Gastrocnemius medialis (tissue), 4 donors: ENCODE measurements around the gene LIN7C. TPM values are rescaled to one million over a fixed set of nuclear protein-coding genes. Genes with fewer than 3 reads are reported as not detected.

ENCODE experiments used
- ATAC-seq, 2 donors: fragments of 150-250 bp; one replicate each; pipeline ENCODE4 v1.9.1; 2016
- DNase-seq, 2 donors: peaks; one replicate each; pipeline ENCODE4 v3.0.0-alpha.2; 2019
- H3K27ac ChIP-seq, 4 donors: fragments of 200-600 bp; sonication (generic); 1 replicate in 1 of 4; 2 replicates in 3 of 4; pipeline ENCODE4 v1.5.1; 2016 to 2018; ENCODE audit warnings: mild to moderate bottlenecking in 2 of 4, moderate library complexity in 1 of 4
- H3K27me3 ChIP-seq, 3 donors: fragments of 200-600 bp; sonication (generic) in 2 of 3; 1 replicate in 1 of 3; 2 replicates in 2 of 3; pipeline versions ENCODE4 v1.5.1 to v1.6.0; 2016 to 2019; ENCODE audit warnings: mild to moderate bottlenecking in 1 of 3, moderate library complexity in 1 of 3
- H3K36me3 ChIP-seq, 2 donors: fragments of 200-600 bp; sonication (generic) in 1 of 2; one replicate each; pipeline ENCODE4 v1.5.1; 2017 to 2018
- H3K4me1 ChIP-seq, 2 donors: fragments of 200-600 bp; sonication (generic) in 1 of 2; one replicate each; pipeline ENCODE4 v1.5.1; 2016 to 2017; ENCODE audit warnings: mild to moderate bottlenecking in 2 of 2
- H3K4me3 ChIP-seq, 4 donors: fragments of 200-600 bp; sonication (generic) in 3 of 4; 1 replicate in 1 of 4; 2 replicates in 3 of 4; pipeline ENCODE4 v1.5.1; 2016 to 2019; ENCODE audit warnings: mild to moderate bottlenecking in 2 of 4
- H3K9me3 ChIP-seq, 3 donors: fragments of 200-600 bp; sonication (generic) in 2 of 3; 1 replicate in 1 of 3; 2 replicates in 2 of 3; pipeline ENCODE4 v1.5.1; 2016 to 2019
- CTCF ChIP-seq, 5 experiments: fragments of 450-650 bp in 3 of 5; fragments of 200-600 bp in 2 of 5; sonication (generic) in 2 of 5; IDR thresholded peaks in 4 of 5; conservative IDR thresholded peaks in 1 of 5; 1 replicate in 4 of 5; 2 replicates in 1 of 5; pipeline ENCODE4 v1.5.1; 2016 to 2019; ENCODE audit warnings: antibody characterized with exemption in 5 of 5, mild to moderate bottlenecking in 3 of 5, moderate library complexity in 3 of 5
- POLR2A ChIP-seq, 2 donors: fragments of 450-650 bp; IDR thresholded peaks; one replicate each; pipeline ENCODE4 v1.6.1; 2017; ENCODE audit warnings: antibody characterized with exemption in 2 of 2, mild to moderate bottlenecking in 2 of 2, moderate library complexity in 2 of 2
- in situ Hi-C, 4 donors: fragments of 200-750 bp; cut with MboI; loops; one replicate each; pipeline versions ENCODE4 v1.15.0 to v1.8.0; 2017; ENCODE audit warnings: low sequenced_read_pairs in 4 of 4
- intact Hi-C: fragments of 100-400 bp; cut with DNase I; formaldehyde crosslinking; loops from one replicate; pipeline ENCODE4 v1.15.1; 2023; ENCODE audit warnings: low total_unique reads
- total RNA-seq, 4 donors: library from RNA; depleted of rRNA; stranded (reverse); fragments of >200 nt; gene quantifications; one replicate each; pipeline versions ENCODE4 v1.1.0 to v1.2.3, GENCODE V29; 2016

The LIN7C gene
- total RNA-seq, 4 donors from 2014 or later, result 10.6 to 22.8 (median 13.8) TPM

- intact Hi-C loops, result no loop called here
- Histone ChIP-seq H3K36me3 (peaks cover 0 to 48% of the 10 kb centered on the region in 2 donors), H3K9me3 (no peaks in the 10 kb centered on the region), H3K4me3 (no peak overlapping the region), H3K4me1 (peaks cover 19 to 20% of the 10 kb centered on the region in 2 donors), H3K27me3 (no peaks in the 10 kb centered on the region), H3K27ac (no peak overlapping the region)
- ATAC-seq, result no peak
- no peak for DNase-seq
- TF ChIP-seq POLR2A (IDR thresholded peaks at IDR 0.05) (no peak), CTCF (IDR thresholded peaks at IDR 0.05 in 4 of 5, conservative IDR thresholded peaks at IDR 0.05 in 1 of 5) (no peak)
- in situ Hi-C loops, result loop anchor here in 3 of 4 donors (5.0 to 25.0 kb wide), 5 partner anchors 61 to 311 kb away; partner anchors contain the start of gene CCDC34 (in 2 of the 3)
These were observed 10.8 kb downstream of the LIN7C start for GRCh38 chr11:27495710-27496300.

GRCh38 chr11:27489092-27489491 lies 17.5 kb downstream of the LIN7C start:
- Histone ChIP-seq H3K4me3 (no peak overlapping the region), H3K4me1 (no peaks in the 10 kb centered on the region), H3K36me3 (peaks cover 0 to 24% of the 10 kb centered on the region in 2 donors), H3K27ac (no peak overlapping the region), H3K9me3 (no peaks in the 10 kb centered on the region), H3K27me3 (no peaks in the 10 kb centered on the region)
- no peak for TF ChIP-seq CTCF (IDR thresholded peaks at IDR 0.05 in 4 of 5, conservative IDR thresholded peaks at IDR 0.05 in 1 of 5)
- TF ChIP-seq POLR2A (IDR thresholded peaks at IDR 0.05), result no peak
- ATAC-seq (no peak), DNase-seq (no peak)
- in situ Hi-C loops (loop anchor here in 1 of 4 donors (25.0 kb wide), 1 partner anchor 127 kb away; the partner anchor contains the start of gene CCDC34), intact Hi-C loops (loop anchor here (5.0 kb wide), 1 partner anchor 192 kb away; no protein-coding TSS in a partner anchor)

- Histone ChIP-seq H3K4me3 (no peak overlapping the region), H3K36me3 (peaks cover 0 to 19% of the 10 kb centered on the region in 2 donors), H3K9me3 (no peaks in the 10 kb centered on the region), H3K4me1 (no peaks in the 10 kb centered on the region), H3K27ac (no peak overlapping the region), H3K27me3 (no peaks in the 10 kb centered on the region)
- in situ Hi-C loops, result loop anchor here in 1 of 4 donors (25.0 kb wide), 1 partner anchor 125 kb away; the partner anchor contains the start of gene CCDC34
- TF ChIP-seq CTCF (IDR thresholded peaks at IDR 0.05 in 4 of 5, conservative IDR thresholded peaks at IDR 0.05 in 1 of 5), result no peak
- TF ChIP-seq POLR2A (IDR thresholded peaks at IDR 0.05), result no peak
- DNase-seq (no peak), ATAC-seq (no peak)
- intact Hi-C loops, result loop anchor here (5.0 kb wide), 1 partner anchor 190 kb away; no protein-coding TSS in a partner anchor
These were observed 18.9 kb downstream of the LIN7C start for GRCh38 chr11:27487706-27488105.

- H3K27me3 ChIP-seq, result no peaks in the 10 kb centered on the region
- no peak overlapping the region for H3K4me3 ChIP-seq
- peak in 1 of 2 donors; percentile 47 for ATAC-seq
- intact Hi-C loops, result loop anchor here (1.0 to 5.0 kb wide), 2 partner anchors 189 to 302 kb away; no protein-coding TSS in a partner anchor
- no peaks in the 10 kb centered on the region for H3K9me3 ChIP-seq
- H3K4me1 ChIP-seq, result no peaks in the 10 kb centered on the region
- no peak for DNase-seq
- in situ Hi-C loops, result loop anchor here in 1 of 4 donors (25.0 kb wide), 1 partner anchor 124 kb away; the partner anchor contains the start of gene CCDC34
- TF ChIP-seq POLR2A (IDR thresholded peaks at IDR 0.05) (no peak), CTCF (IDR thresholded peaks at IDR 0.05 in 4 of 5, conservative IDR thresholded peaks at IDR 0.05 in 1 of 5) (peak; percentile 77 to 96 (median 89))
- peaks cover 0 to 12% of the 10 kb centered on the region in 2 donors for H3K36me3 ChIP-seq
- H3K27ac ChIP-seq, result no peak overlapping the region
These were observed 20.4 kb downstream of the LIN7C start for GRCh38 chr11:27485930-27486773.
